ENCODE data around the gene PTPRA. TPM values are rescaled to one million over a fixed set of nuclear protein-coding genes. Genes with fewer than 3 reads are reported as not detected.

PTPRA gene
- total and polyA plus RNA-seq, 2 donors from 2014 or later, result 33.1 to 70.3 TPM

DNA sequence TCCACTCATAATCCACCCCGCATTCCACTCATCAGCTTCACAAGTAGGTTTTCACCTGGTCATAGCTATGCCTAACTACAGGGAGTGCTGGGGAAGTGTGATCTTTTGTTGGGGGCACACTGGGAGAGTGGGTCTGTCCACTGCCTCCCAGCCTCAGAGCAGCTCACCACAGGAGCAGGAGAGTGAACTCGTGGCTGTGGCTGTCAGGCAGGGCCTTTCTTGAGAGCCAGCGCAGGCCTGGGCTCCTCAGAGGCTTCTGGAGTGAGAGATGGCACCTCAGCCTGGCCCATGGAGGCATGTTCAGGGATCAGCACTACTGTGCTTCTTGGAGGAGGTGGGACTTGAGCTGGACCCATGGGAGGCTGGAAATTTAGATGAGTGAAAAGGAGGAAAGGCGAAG lies 166.1 kb downstream of the PTPRA start:
- intact Hi-C loops (cut with DNase I), result no loop called here

DNA sequence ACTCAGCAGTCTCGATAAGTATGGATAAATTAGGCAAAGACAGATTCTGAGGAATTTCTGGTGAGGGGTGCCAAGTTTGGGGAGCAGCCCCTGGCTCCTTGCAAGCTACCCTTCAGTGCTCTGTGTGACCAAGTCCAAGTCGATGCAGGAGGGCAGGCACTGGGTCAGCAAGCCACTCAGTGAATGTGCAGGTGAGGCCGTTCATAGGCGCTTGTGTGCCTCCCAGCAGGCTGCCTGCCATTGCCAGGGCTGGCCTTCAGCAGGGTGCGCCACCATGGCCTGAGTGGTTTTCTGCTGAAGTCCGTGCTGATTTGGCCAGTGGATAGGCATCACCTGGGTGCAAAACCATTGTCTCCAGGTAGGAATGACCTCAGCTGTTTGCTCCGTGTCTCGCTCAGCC lies 166.8 kb downstream of the PTPRA start:
- H3K27me3 ChIP-seq (ENCODE audit: control insufficient read depth, insufficient read depth, low read length), result no peaks in the 10 kb centered on the region
- DNase-seq (no peak), FAIRE-seq (no peak)
- H3K4me3 ChIP-seq (ENCODE audit: low read length in 3 of 3), result no peak overlapping the region
- no peak overlapping the region for H3K9ac ChIP-seq (ENCODE audit: low read length in 3 of 3)
- peaks cover 2 to 12% (median 5%) of the 10 kb centered on the region in 3 donors for H3K4me1 ChIP-seq (ENCODE audit: control insufficient read depth in 2 of 3, insufficient read depth in 2 of 3, low read depth in 1 of 3, low read length in 3 of 3)
- peaks cover 6 to 48% (median 31%) of the 10 kb centered on the region in 3 donors for H3K36me3 ChIP-seq (ENCODE audit: control insufficient read depth in 2 of 3, insufficient read depth in 3 of 3, low read length in 3 of 3)
- no peaks in the 10 kb centered on the region for H3K9me3 ChIP-seq (ENCODE audit: control insufficient read depth in 2 of 3, insufficient read depth in 1 of 3, low read length in 3 of 3)
- TF ChIP-seq, protein P1, sequence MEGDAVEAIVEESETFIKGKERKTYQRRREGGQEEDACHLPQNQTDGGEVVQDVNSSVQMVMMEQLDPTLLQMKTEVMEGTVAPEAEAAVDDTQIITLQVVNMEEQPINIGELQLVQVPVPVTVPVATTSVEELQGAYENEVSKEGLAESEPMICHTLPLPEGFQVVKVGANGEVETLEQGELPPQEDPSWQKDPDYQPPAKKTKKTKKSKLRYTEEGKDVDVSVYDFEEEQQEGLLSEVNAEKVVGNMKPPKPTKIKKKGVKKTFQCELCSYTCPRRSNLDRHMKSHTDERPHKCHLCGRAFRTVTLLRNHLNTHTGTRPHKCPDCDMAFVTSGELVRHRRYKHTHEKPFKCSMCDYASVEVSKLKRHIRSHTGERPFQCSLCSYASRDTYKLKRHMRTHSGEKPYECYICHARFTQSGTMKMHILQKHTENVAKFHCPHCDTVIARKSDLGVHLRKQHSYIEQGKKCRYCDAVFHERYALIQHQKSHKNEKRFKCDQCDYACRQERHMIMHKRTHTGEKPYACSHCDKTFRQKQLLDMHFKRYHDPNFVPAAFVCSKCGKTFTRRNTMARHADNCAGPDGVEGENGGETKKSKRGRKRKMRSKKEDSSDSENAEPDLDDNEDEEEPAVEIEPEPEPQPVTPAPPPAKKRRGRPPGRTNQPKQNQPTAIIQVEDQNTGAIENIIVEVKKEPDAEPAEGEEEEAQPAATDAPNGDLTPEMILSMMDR (IDR thresholded peaks at IDR 0.05; ENCODE audit: borderline replicate concordance, extremely low read depth, insufficient read depth), result no peak
- intact Hi-C loops (cut with DNase I), result no loop called here
- no peak overlapping the region for H3K27ac ChIP-seq (ENCODE audit: low read depth in 2 of 2, low read length in 2 of 2)

More for the DNA sequence above, 166.1 kb downstream of the PTPRA start:
- no peaks in the 10 kb centered on the region for H3K9me3 ChIP-seq (ENCODE audit: control insufficient read depth in 2 of 3, insufficient read depth in 1 of 3, low read length in 3 of 3)
- TF ChIP-seq, protein P1 (IDR thresholded peaks at IDR 0.05; ENCODE audit: borderline replicate concordance, extremely low read depth, insufficient read depth), result no peak
- no peaks in the 10 kb centered on the region for H3K27me3 ChIP-seq (ENCODE audit: control insufficient read depth, insufficient read depth, low read length)
- peaks cover 6 to 49% (median 33%) of the 10 kb centered on the region in 3 donors for H3K36me3 ChIP-seq (ENCODE audit: control insufficient read depth in 2 of 3, insufficient read depth in 3 of 3, low read length in 3 of 3)
- no peak overlapping the region for H3K4me3 ChIP-seq (ENCODE audit: low read length in 3 of 3)
- H3K4me1 ChIP-seq (ENCODE audit: control insufficient read depth in 2 of 3, insufficient read depth in 2 of 3, low read depth in 1 of 3, low read length in 3 of 3), result peaks cover 2 to 12% (median 4%) of the 10 kb centered on the region in 3 donors
- H3K9ac ChIP-seq (ENCODE audit: low read length in 3 of 3), result no peak overlapping the region
- no peak overlapping the region for H3K27ac ChIP-seq (ENCODE audit: low read depth in 2 of 2, low read length in 2 of 2)
- no peak for FAIRE-seq
- no peak for DNase-seq

DNA sequence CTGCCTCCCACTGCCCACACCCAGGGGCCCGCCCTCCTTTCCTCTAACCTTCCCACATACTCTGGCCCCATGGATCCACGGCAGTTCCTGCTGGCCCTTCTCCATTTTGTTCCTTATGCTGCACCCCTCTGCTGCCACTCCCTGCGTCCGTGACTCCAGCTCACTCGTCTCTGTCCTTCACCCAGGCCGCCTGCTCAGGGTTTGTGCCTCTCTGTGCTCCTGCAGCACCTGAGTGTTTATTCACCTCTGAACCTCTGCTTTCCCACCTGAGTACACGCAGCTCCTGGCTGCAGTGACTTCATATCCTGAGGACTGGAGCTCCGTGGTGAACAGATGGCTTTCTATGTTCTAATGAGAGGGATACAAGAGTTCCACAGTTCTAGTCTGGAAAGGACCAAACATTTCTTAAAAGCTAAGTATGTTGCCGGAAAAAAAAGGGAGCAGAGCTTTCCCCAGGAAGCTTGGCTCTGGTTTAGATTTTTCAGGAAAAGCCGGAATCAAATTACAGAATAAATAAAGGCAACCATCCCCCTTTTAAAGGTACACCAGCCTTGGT lies 168.7 kb downstream of the PTPRA start:
- peak overlapping the region in 2 of 3 donors; percentile 58 to 65 for H3K9ac ChIP-seq (ENCODE audit: low read length in 3 of 3)
- peak in 4 of 5 donors; percentile 18 to 81 (median 72) for DNase-seq

More for the DNA sequence above, 168.7 kb downstream of the PTPRA start:
- H3K27me3 ChIP-seq (ENCODE audit: control insufficient read depth, insufficient read depth, low read length), result no peaks in the 10 kb centered on the region
- H3K4me1 ChIP-seq (ENCODE audit: control insufficient read depth in 2 of 3, insufficient read depth in 2 of 3, low read depth in 1 of 3, low read length in 3 of 3), result peaks cover 4 to 12% (median 12%) of the 10 kb centered on the region in 3 donors
- peak overlapping the region; percentile 71 to 84 for H3K27ac ChIP-seq (ENCODE audit: low read depth in 2 of 2, low read length in 2 of 2)
- peaks cover 2 to 31% (median 15%) of the 10 kb centered on the region in 3 donors for H3K36me3 ChIP-seq (ENCODE audit: control insufficient read depth in 2 of 3, insufficient read depth in 3 of 3, low read length in 3 of 3)
- no peak for FAIRE-seq
- H3K4me3 ChIP-seq (ENCODE audit: low read length in 3 of 3), result peak overlapping the region; percentile 33 to 57 (median 44)
- TF ChIP-seq, protein P1 (IDR thresholded peaks at IDR 0.05; ENCODE audit: borderline replicate concordance, extremely low read depth, insufficient read depth), result no peak
- no peaks in the 10 kb centered on the region for H3K9me3 ChIP-seq (ENCODE audit: control insufficient read depth in 2 of 3, insufficient read depth in 1 of 3, low read length in 3 of 3)
- intact Hi-C loops (cut with DNase I), result no loop called here
